HG02970 (cell line): ENCODE measurements around the gene CELA3A.

Source experiments
- ATAC-seq: cut with Tn5 transposase; IDR thresholded peaks from one replicate; pipeline ENCODE4 v1.9.1; 2021; ENCODE audit warnings: mild to moderate bottlenecking, moderate library complexity, moderate number of reproducible peaks; ENCODE audit not compliant: unreplicated experiment, low FRiP score

Gene CELA3A

GRCh38 chr1:22045604-22046228 lies 44.3 kb downstream of the CELA3A start:
- no peak for ATAC-seq

- no peak for ATAC-seq
Measured at GRCh38 chr1:22048351-22049192, 47.1 kb downstream of the CELA3A start.

GRCh38 chr1:22050330-22050729 lies 48.9 kb downstream of the CELA3A start:
- no peak for ATAC-seq

- no peak for ATAC-seq
Measured at GRCh38 chr1:22051607-22052114, 50.2 kb downstream of the CELA3A start.

GRCh38 chr1:22052115-22053016 lies 50.9 kb downstream of the CELA3A start, which contains the start of gene CDC42:
Gene CDC42, plus strand, starts transcription at chr1:22052709. Its CDS starts 25,770 bp downstream, at chr1:22078479.
- peak; percentile 90 for ATAC-seq

- peak; percentile 31 for ATAC-seq
Measured at GRCh38 chr1:22053017-22053860, 51.8 kb downstream of the CELA3A start.

- no peak for ATAC-seq
Measured at GRCh38 chr1:22053861-22054770, 52.7 kb downstream of the CELA3A start.

- no peak for ATAC-seq
Measured at GRCh38 chr1:22055463-22055862, 54.0 kb downstream of the CELA3A start.

GRCh38 chr1:22056043-22056442 lies 54.6 kb downstream of the CELA3A start:
- ATAC-seq = no peak

GRCh38 chr1:22056936-22057335 lies 55.5 kb downstream of the CELA3A start:
- no peak for ATAC-seq

- no peak for ATAC-seq
Measured at GRCh38 chr1:22057861-22058260, 56.4 kb downstream of the CELA3A start.
